HepG2 (cell line): ENCODE measurements around the gene FAM20A. TPM values are rescaled to one million over a fixed set of nuclear protein-coding genes. Genes with fewer than 3 reads are reported as not detected.

Experiments used
- AKNA ChIP-seq: sonication (generic); formaldehyde crosslinking; IDR thresholded peaks from 2 replicates; pipeline ENCODE4 v1.4.0; 2020; ENCODE audit warnings: missing genetic modification reagents, borderline replicate concordance
- BATF2 ChIP-seq: sonication (generic); formaldehyde crosslinking; IDR thresholded peaks from 2 replicates; pipeline ENCODE4 v1.8.0; 2022; ENCODE audit warnings: mild to moderate bottlenecking, missing genetic modification reagents, moderate library complexity
- GLI4 ChIP-seq: sonication (generic); formaldehyde crosslinking; IDR thresholded peaks from 2 replicates; pipeline ENCODE4 v1.5.1; 2020; ENCODE audit warnings: missing genetic modification reagents, mild to moderate bottlenecking, moderate library complexity, borderline replicate concordance
- HNRNPK ChIP-seq: fragments of 200-400 bp; formaldehyde crosslinking; IDR thresholded peaks from 2 replicates; pipeline ENCODE4 v1.6.1; 2018; ENCODE audit warnings: low read length, low read depth, moderate library complexity, mild to moderate bottlenecking; ENCODE audit not compliant: poor library complexity, severe bottlenecking
- MYNN ChIP-seq: sonication (generic); formaldehyde crosslinking; IDR thresholded peaks from 2 replicates; pipeline ENCODE4 v1.4.0; 2020; ENCODE audit warnings: mild to moderate bottlenecking, low read depth, missing genetic modification reagents
- PAXIP1 ChIP-seq: sonication (generic); formaldehyde crosslinking; conservative IDR thresholded peaks from 2 replicates; pipeline ENCODE4 v1.4.0; 2020; ENCODE audit warnings: mild to moderate bottlenecking, missing genetic modification reagents, moderate library complexity
- ZBTB39 ChIP-seq: sonication (generic); formaldehyde crosslinking; IDR thresholded peaks from 2 replicates; pipeline ENCODE4 v1.5.0; 2020; ENCODE audit warnings: missing genetic modification reagents
- ZNF121 ChIP-seq: sonication (generic); formaldehyde crosslinking; IDR thresholded peaks from 2 replicates; pipeline ENCODE4 v1.5.0; 2020; ENCODE audit warnings: mild to moderate bottlenecking, missing genetic modification reagents
- polyA plus RNA-seq, 8 experiments: library from polyadenylated mRNA; depleted of rRNA in 3 of 8; stranded (reverse) in 7 of 8; unstranded in 1 of 8; fragments of >200 nt; fragmentation: Illumina TruSeq in 4 of 8; extraction: Trizol in 4 of 8; gene quantifications; 2 replicates each; pipeline versions ENCODE4 v1.2.1 to v1.2.3, GENCODE V29; 2011 to 2016; ENCODE audit warnings: low read depth in 4 of 8, missing spikeins in 1 of 8, mixed read lengths in 1 of 8; ENCODE audit not compliant: insufficient read depth in 1 of 8
- total RNA-seq, 5 experiments: library from RNA; depleted of rRNA; stranded (reverse); fragments of >200 nt; fragmentation: Illumina TruSeq; extraction: Trizol; gene quantifications; 2 replicates each; pipeline ENCODE4 v1.2.3, GENCODE V29; 2016; ENCODE audit warnings: low read depth in 1 of 5

FAM20A gene
- total and polyA plus RNA-seq, 2 of the 13 experiments (the other 11 are each of a cell fraction or from before 2014, with no cell fraction given): 9.3 to 20.7 TPM

GRCh38 chr17:68592682-68593641, 8.2 kb downstream of the FAM20A start (continued):
- TF ChIP-seq PAXIP1 (CRISPR knock-in tag): no peak
- no peak for TF ChIP-seq GLI4
- TF ChIP-seq MYNN (CRISPR knock-in tag): no peak
- TF ChIP-seq BATF2 (CRISPR knock-in tag): no peak
- no peak for TF ChIP-seq AKNA (CRISPR knock-in tag)
- no peak for TF ChIP-seq HNRNPK
- TF ChIP-seq ZNF121: no peak
- TF ChIP-seq ZBTB39 (CRISPR knock-in tag): no peak
